HG02759 (cell line): ENCODE measurements around the gene EIF3L.
A peak's percentile ranks its signal among the peaks of the same experiment; 100 is the strongest.

Experiments used
- ATAC-seq: cut with Tn5 transposase; IDR thresholded peaks from one replicate; pipeline ENCODE4 v1.9.1; 2021; ENCODE audit warnings: mild to moderate bottlenecking, moderate library complexity; ENCODE audit not compliant: unreplicated experiment

The EIF3L gene

DNA sequence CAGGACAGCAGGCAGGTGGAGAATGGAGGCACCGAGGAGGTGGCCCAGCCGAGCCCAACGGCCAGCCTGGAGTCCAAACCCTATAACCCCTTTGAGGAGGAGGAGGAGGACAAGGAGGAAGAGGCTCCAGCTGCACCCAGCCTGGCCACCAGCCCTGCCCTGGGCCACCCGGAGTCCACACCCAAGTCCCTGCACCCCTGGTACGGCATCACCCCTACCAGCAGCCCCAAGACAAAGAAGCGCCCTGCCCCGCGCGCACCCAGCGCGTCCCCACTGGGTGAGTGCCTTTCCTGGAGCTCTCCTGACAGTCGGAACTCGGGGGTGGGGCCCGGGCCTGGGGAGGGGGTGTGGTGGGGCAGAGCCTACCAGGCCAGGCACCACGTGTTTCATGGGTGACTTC is 76.5 kb downstream of the EIF3L start:
- ATAC-seq, result no peak

DNA sequence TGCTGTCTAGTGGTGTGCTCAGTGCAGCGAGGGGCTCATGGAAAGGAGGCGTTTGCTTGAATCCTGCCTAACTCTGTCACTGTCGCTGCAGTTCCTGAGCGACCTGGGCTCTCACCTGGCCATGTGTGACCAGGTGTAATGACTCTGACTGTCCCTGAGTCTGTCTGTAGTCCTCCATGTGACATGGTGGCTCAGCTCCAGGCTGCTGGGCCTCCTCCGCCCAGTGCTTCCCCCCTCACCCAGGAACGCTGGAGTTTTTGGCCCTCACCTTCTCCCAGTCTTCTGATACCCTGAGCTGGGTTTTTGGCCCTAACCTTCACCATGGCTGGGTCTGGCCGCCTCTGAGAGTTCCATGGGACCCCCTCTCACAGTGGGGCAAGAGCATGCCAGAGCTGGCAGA is 77.1 kb downstream of the EIF3L start:
- ATAC-seq, result no peak

DNA sequence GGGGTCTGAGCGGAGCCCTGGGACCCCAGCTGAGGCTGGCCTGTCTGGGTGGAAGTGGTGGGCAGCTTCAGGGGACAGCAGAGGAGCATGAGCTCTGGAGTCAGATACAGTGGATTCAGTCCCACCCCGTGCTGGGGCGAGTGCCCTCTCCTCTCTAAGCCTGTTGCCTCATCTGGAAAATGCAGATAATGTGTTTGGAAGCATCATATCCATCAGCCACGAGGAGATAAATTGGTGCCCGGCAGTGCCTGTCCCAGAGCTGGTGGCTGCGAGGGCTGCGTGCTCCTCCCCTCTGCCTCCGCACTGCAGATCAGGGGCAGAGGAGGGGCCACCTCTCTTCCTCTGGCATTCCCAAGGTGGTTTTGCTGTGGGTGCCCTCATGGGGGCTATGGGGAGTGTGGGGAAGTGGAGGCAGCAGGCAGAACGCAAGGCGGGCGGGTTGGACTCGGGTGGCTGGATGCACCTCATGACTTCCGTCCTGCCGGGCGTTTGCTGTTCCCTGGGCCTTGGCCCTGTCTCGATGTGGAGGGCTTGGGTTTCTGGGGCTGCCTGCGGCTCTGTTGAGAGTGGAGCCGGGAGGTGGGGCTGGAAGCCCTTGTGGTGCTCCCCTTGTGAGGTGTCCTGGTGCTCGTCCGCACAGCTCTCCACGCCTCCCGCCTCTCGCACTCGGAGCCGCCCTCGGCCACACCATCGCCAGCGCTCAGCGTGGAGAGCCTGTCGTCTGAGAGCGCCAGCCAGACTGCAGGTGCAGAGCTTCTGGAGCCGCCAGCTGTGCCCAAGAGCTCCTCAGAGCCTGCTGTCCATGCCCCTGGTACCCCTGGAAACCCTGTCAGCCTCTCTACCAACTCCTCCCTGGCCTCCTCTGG is 77.8 kb downstream of the EIF3L start:
- no peak for ATAC-seq

DNA sequence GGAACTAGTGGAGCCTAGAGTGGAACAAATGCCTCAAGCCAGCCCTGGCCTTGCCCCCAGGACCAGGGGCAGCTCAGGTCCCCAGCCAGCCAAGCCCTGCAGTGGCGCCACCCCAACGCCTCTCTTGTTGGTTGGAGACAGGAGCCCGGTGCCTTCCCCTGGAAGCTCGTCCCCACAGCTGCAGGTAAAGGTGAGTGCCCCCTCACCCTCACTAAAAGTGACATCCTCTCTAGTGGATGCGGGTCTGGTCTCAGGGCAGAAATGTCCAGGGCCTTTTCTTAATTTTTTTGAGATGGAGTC is 78.4 kb downstream of the EIF3L start:
- no peak for ATAC-seq

DNA sequence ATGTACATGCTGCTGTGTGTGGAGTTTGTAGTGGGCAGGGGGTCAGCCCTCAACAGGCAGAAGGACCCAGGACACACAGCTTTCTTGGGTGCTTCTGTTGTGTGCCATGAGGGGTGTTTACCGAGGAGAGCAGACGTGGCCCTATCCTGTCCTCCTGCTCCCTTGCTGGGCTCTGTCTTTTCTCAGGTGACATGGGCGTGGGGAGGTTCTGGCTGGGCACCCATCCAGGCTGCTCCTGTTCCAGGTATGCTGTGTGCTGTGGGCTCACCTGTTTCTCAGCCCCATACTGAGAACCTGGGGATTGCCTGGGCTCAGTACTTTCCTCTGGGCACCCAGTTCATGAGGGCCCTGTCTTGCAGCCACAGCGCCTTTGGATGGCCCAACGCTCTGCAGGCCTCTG is 80.2 kb downstream of the EIF3L start:
- no peak for ATAC-seq

DNA sequence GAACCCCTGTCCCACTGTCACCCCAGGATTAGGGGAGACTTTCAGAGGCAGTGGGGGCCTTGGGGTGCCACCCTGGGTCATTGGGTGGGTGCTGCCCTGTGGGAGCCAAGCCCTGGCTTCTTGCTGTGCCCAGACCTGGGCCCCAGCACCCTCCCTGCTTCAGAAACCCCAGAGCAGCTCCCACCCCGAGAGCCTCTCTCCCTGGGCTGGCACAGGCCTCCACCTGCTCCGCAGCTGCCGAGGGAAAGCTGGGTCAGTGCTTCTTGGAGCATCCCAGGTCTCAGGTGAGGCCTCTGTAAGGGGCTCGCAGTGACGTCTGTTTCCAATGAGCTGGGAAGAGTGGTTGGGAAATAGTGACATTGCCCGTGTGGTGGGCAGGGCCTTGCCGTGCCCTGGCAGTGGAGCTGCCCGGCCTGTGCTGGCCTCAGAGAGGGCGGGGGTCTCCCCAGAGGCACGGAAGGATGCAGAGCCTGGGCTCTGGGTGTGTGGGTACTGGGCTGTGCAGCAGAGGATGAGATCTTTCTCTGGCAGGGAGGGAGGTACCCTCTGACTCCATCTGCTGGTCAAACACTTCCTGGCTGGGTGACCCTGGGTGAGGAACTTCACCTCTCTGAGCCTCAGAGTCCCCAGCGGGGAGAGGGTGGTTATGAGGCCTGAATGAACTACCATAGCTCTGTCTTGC is 81.2 kb downstream of the EIF3L start:
- ATAC-seq, result no peak

DNA sequence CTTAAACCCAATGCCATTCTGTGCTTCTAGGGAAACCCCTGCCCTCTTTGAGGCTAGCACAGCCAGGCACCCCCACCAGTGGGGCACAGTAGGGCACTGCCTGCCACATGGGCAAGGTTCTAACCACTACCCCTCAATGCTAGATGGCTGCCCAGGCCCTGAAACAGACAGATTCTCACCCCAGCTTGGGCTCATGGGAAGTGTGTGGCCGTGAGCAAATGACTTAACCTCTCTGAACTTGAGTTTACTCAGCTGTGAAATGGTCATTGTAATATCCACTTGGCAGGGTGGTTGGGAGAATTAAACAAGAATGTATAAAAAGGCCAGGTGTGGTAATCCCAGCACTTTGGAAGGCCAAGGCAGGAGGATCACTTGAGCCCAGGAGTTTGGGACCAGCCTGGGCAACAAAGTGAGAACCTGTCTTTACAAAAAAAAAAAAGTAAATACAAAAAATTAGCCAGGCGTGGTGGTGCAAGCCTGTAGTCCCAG is 81.8 kb downstream of the EIF3L start:
- ATAC-seq, result no peak

DNA sequence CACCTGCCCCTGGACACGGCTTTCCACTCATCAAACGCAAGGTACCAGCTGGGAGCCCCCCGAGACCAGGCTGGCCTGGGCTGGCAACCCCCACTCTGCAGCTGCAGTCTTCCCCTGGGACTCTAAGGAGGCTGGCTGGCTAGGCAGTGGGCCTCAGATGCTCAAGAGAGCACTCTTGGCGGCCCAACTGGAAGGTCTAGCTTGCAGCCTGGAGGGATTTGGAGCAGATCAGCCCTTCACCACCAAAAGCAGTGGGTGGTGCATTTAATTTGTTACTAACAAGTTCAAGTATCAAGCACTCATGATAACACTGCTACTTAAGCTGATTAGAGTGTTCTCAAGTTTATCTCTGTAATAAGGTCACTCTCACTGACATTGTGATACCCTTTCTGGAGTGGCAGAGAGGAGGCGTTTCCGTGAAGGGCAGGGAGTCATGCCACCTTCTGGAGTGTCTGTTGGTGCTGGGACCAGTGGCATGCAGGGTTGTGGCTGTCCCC is 82.7 kb downstream of the EIF3L start:
- ATAC-seq, result no peak

DNA sequence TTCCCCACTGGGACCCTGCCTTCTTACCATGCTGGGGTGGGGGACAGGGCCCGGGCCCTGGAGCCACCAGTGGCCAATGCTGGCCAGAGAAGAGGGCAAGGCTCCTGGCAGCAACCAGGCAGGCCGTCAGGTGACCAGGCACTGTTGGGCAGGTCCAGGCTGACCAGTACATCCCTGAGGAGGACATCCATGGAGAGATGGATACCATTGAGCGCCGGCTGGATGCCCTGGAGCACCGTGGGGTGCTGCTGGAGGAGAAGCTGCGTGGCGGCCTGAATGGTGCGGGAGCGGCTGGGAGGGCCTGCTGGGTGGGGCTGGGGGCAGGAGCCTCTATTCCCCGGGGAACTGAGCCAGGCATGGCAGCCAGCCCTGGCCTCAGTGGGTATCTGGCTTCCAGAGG is 83.2 kb downstream of the EIF3L start:
- ATAC-seq, result no peak

DNA sequence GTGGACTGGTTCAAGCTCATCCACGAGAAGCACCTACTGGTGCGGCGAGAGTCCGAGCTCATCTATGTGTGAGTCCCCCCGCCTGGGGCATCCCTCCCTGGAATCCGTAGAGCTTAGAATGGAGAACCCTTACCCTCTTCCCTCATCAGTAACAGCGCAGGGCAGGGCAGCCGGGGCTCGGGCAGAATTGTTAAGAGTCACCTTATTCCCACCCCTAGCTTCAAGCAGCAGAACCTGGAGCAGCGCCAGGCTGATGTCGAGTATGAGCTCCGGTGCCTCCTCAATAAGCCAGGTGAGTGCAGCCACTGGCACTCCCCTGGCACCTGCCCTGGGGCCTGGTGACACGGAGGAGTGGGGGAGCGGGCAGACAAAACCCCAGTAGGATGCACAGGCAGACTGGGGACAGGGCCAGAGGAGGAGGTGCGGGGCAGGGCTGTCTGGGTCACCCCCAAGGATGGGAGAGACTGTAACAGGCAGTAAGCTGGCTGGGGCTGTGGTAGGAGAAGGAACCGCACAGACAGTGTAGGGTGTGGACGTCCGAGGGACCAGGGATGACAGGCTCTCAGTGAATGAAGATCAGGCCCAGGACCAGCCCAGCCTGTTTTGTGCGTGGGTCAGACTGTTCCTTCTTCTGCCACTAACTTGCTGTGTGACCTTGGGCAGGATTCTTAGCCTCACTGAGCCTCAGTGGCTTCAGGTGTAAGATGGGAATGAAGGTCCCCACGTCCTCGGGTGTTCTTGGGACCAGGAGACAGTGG is 83.8 kb downstream of the EIF3L start:
- no peak for ATAC-seq

DNA sequence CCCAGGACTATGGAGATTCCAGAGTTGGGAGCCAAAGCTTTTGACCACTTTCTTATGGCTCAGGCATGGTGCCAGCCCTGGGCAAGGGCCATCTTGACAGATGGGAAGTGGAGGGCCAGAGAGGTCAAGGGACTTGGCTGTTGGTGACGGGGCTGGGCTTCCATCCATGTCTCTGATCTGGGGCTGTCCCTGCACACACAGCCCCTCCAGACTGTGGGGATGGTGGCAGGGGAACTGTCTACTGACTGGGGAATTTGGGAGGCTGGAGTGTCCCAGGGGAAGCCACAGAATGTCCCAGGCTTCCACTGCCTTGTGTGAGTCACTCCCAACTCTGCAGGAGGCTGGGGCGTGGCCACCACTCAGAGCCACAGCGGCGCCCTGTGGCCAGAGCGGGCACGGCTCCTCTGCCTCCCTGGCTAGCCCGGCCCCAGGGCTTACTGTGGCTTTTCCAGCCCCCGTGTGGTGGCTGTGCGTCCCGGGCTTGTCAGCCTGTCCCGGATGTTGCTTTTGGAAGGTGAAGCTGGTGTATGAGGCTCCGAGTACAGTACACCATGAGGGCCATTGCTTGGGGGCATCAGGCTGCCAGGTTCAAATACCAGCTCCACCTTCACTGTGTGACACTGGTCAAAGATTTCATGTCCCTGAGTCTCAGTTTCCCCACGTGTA is 84.6 kb downstream of the EIF3L start:
- peak; percentile 92 for ATAC-seq
